Frontal cortex (tissue), 1 donor: ENCODE results near the gene PLEKHA3. TPM values are rescaled to one million over a fixed set of nuclear protein-coding genes. Genes with fewer than 3 reads are reported as not detected.

ENCODE experiments used
- total RNA-seq: library from RNA; depleted of rRNA; stranded (reverse); fragments of >200 nt; gene quantifications from one replicate; pipeline ENCODE4 v1.2.3, GENCODE V29; 2014

Gene PLEKHA3
- total RNA-seq, 1 donor from 2014 or later: 13.0 TPM

Other genes starting within 250 kb of the PLEKHA3 start
- 64.8 TPM for gene PRKRA, start 29.3 kb upstream of the PLEKHA3 start, total RNA-seq
- gene PJVK, start 29.1 kb upstream of the PLEKHA3 start, total RNA-seq: 2.4 TPM
- 9.0 TPM for gene FKBP7, start 1.9 kb upstream of the PLEKHA3 start, total RNA-seq